Ovary (tissue), 3 donors: Measurements from ENCODE around the gene STAMBPL1.

Experiments
- EP300 ChIP-seq: sonication (generic); formaldehyde crosslinking; IDR thresholded peaks from one replicate; pipeline ENCODE4 v1.6.1; 2017; ENCODE audit warnings: antibody characterized with exemption
- POLR2A ChIP-seq: fragments of 450-650 bp; IDR thresholded peaks from one replicate; pipeline ENCODE4 v1.6.1; 2017; ENCODE audit warnings: antibody characterized with exemption, mild to moderate bottlenecking, moderate library complexity
- TF ChIP-seq, protein P1 (sequence below), 3 donors: fragments of 450-650 bp in 2 of 3; fragments of 200-600 bp in 1 of 3; IDR thresholded peaks; one replicate each; pipeline versions ENCODE4 v1.5.1 to v1.8.0; 2016 to 2022; ENCODE audit warnings: antibody characterized with exemption in 3 of 3, mild to moderate bottlenecking in 1 of 3
- donor health status: DM: no; HTN: no; CAD: no.

- TF ChIP-seq, protein P1, sequence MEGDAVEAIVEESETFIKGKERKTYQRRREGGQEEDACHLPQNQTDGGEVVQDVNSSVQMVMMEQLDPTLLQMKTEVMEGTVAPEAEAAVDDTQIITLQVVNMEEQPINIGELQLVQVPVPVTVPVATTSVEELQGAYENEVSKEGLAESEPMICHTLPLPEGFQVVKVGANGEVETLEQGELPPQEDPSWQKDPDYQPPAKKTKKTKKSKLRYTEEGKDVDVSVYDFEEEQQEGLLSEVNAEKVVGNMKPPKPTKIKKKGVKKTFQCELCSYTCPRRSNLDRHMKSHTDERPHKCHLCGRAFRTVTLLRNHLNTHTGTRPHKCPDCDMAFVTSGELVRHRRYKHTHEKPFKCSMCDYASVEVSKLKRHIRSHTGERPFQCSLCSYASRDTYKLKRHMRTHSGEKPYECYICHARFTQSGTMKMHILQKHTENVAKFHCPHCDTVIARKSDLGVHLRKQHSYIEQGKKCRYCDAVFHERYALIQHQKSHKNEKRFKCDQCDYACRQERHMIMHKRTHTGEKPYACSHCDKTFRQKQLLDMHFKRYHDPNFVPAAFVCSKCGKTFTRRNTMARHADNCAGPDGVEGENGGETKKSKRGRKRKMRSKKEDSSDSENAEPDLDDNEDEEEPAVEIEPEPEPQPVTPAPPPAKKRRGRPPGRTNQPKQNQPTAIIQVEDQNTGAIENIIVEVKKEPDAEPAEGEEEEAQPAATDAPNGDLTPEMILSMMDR (IDR thresholded peaks at IDR 0.05), result no peak
- TF ChIP-seq POLR2A, result no peak
- no peak for TF ChIP-seq EP300
Measured at GRCh38 chr10:88893611-88894010, 13.6 kb downstream of the STAMBPL1 start.
